Stimulated activated CD4-positive, alpha-beta T cell treated with anti-CD3 and anti-CD28 coated beads, TNF-alpha, amount 100 ng/mL, for 48 hours (primary cell): ENCODE results near the gene KCTD13.
"Not testable (repeated sequence)": the region's sequence is repeated elsewhere in the genome, so short reads cannot be mapped to it uniquely, and the experiment has no call there.

Experiments used
- DNase-seq, 3 donors: peaks; one replicate each; pipeline ENCODE4 v3.0.0-alpha.2; 2020; ENCODE audit warnings: low read depth in 3 of 3

The KCTD13 gene

GRCh38 chr16:29925781-29926710 is at the start of gene KCTD13:
Gene KCTD13 (minus strand): TSS chr16:29926226. CDS start chr16:29926033, 193 bp downstream.
- DNase-seq = peak; percentile 78 to 82 (median 80)

GRCh38 chr16:29975134-29975538 is 49.1 kb upstream of the KCTD13 start:
- DNase-seq = no peak

GRCh38 chr16:29974291-29975133 is 48.5 kb upstream of the KCTD13 start:
- DNase-seq = no peak

GRCh38 chr16:29973384-29974246 is 47.6 kb upstream of the KCTD13 start, which contains the start of gene TAOK2:
Gene TAOK2 (plus strand): TSS chr16:29973868. CDS start chr16:29977773, 3,905 bp downstream.
- DNase-seq = peak; percentile 93 to 97 (median 96)

- DNase-seq = no peak
Observed at GRCh38 chr16:29972992-29973383, 47.0 kb upstream of the KCTD13 start.

- DNase-seq = no peak
Observed at GRCh38 chr16:29972500-29972899, 46.5 kb upstream of the KCTD13 start.

- DNase-seq = no peak
Observed at GRCh38 chr16:29971304-29971703, 45.3 kb upstream of the KCTD13 start.

- DNase-seq = no peak
Observed at GRCh38 chr16:29968205-29968604, 42.2 kb upstream of the KCTD13 start.

GRCh38 chr16:29963021-29963743 is 37.2 kb upstream of the KCTD13 start:
- DNase-seq = no peak

GRCh38 chr16:29962344-29962994 is 36.4 kb upstream of the KCTD13 start:
- DNase-seq = no peak

- peak; percentile 86 to 88 (median 87) for DNase-seq
Observed at GRCh38 chr16:29961479-29962343, 35.7 kb upstream of the KCTD13 start, which contains the start of gene TMEM219. Gene TMEM219 (plus strand): TSS chr16:29962079. CDS start chr16:29963144, 1,065 bp downstream.

GRCh38 chr16:29961127-29961478 is 35.1 kb upstream of the KCTD13 start:
- DNase-seq = no peak

- DNase-seq = not testable (repeated sequence)
Observed at GRCh38 chr16:29959821-29960220, 33.8 kb upstream of the KCTD13 start.

GRCh38 chr16:29959293-29959692 is 33.3 kb upstream of the KCTD13 start:
- DNase-seq = no peak

- DNase-seq = no peak
Observed at GRCh38 chr16:29958756-29959155, 32.7 kb upstream of the KCTD13 start.

- no peak for DNase-seq
Observed at GRCh38 chr16:29951625-29952365, 25.8 kb upstream of the KCTD13 start.

- DNase-seq = no peak
Observed at GRCh38 chr16:29950806-29951461, 24.9 kb upstream of the KCTD13 start.

- no peak for DNase-seq
Observed at GRCh38 chr16:29947897-29948296, 21.9 kb upstream of the KCTD13 start.
